HepG2 (cell line): Measurements from ENCODE around the gene EI24. TPM values are rescaled to one million over a fixed set of nuclear protein-coding genes. Genes with fewer than 3 reads are reported as not detected.

Experiments used
- ARNTL ChIP-seq: sonication (generic); formaldehyde crosslinking; IDR thresholded peaks from 2 replicates; pipeline ENCODE4 v1.4.0; 2020; ENCODE audit warnings: mild to moderate bottlenecking, missing genetic modification reagents
- ATF7-NPFF ChIP-seq: sonication (generic); formaldehyde crosslinking; IDR thresholded peaks from 2 replicates; pipeline ENCODE4 v1.8.1; 2023; ENCODE audit warnings: mild to moderate bottlenecking, low read depth, missing genetic modification reagents, moderate library complexity
- HDAC1 ChIP-seq: sonication (generic); formaldehyde crosslinking; IDR thresholded peaks from 2 replicates; pipeline ENCODE4 v1.5.1; 2020; ENCODE audit warnings: mild to moderate bottlenecking, missing genetic modification reagents
- HNRNPLL ChIP-seq: fragments of 200-400 bp; formaldehyde crosslinking; IDR thresholded peaks from 2 replicates; pipeline ENCODE4 v1.6.1; 2017; ENCODE audit warnings: mild to moderate bottlenecking, low read depth, low read length; ENCODE audit not compliant: poor library complexity, severe bottlenecking
- KDM2A ChIP-seq: sonication (generic); formaldehyde crosslinking; IDR thresholded peaks from 2 replicates; pipeline ENCODE4 v1.4.0; 2020; ENCODE audit warnings: low read depth, missing genetic modification reagents, borderline replicate concordance
- NPAS2 ChIP-seq: sonication (generic); formaldehyde crosslinking; IDR thresholded peaks from 2 replicates; pipeline ENCODE4 v1.8.0; 2022; ENCODE audit warnings: mild to moderate bottlenecking, missing genetic modification reagents, borderline replicate concordance
- NR2F1 ChIP-seq, 2 experiments: fragments of 450-650 bp in 1 of 2; formaldehyde crosslinking in 1 of 2; IDR thresholded peaks; 2 replicates each; pipeline versions ENCODE4 v1.5.0 to v1.6.1; 2016 to 2020; ENCODE audit warnings: mild to moderate bottlenecking in 1 of 2, missing compliant biosample characterization in 1 of 2, missing genetic modification reagents in 1 of 2, moderate library complexity in 1 of 2
- RFX3 ChIP-seq: IDR thresholded peaks from 2 replicates; pipeline ENCODE4 v1.6.1; 2016; ENCODE audit warnings: missing biosample characterization, missing genetic modification reagents
- SYNCRIP ChIP-seq: fragments of 200-400 bp; formaldehyde crosslinking; IDR thresholded peaks from 2 replicates; pipeline ENCODE4 v1.6.1; 2018; ENCODE audit warnings: mild to moderate bottlenecking, low read depth, low read length; ENCODE audit not compliant: insufficient read depth
- U2AF2 ChIP-seq: fragments of 200-400 bp; formaldehyde crosslinking; IDR thresholded peaks from 2 replicates; pipeline ENCODE4 v1.6.1; 2017; ENCODE audit warnings: low read depth, mild to moderate bottlenecking, low read length
- ZNF616 ChIP-seq: sonication (generic); formaldehyde crosslinking; IDR thresholded peaks from 2 replicates; pipeline ENCODE4 v1.5.0; 2020; ENCODE audit warnings: low read depth, mild to moderate bottlenecking, missing genetic modification reagents
- ZNF879 ChIP-seq: sonication (generic); formaldehyde crosslinking; IDR thresholded peaks from 2 replicates; pipeline ENCODE4 v1.8.1; 2023; ENCODE audit warnings: missing genetic modification reagents
- ZNF883 ChIP-seq: sonication (generic); formaldehyde crosslinking; IDR thresholded peaks from 2 replicates; pipeline ENCODE4 v1.5.1; 2020; ENCODE audit warnings: mild to moderate bottlenecking, missing genetic modification reagents; ENCODE audit errors: not compliant biosample characterization
- polyA plus RNA-seq, 8 experiments: library from polyadenylated mRNA; depleted of rRNA in 3 of 8; stranded (reverse) in 7 of 8; unstranded in 1 of 8; fragments of >200 nt; fragmentation: Illumina TruSeq in 4 of 8; extraction: Trizol in 4 of 8; gene quantifications; 2 replicates each; pipeline versions ENCODE4 v1.2.1 to v1.2.3, GENCODE V29; 2011 to 2016; ENCODE audit warnings: low read depth in 4 of 8, missing spikeins in 1 of 8, mixed read lengths in 1 of 8; ENCODE audit not compliant: insufficient read depth in 1 of 8
- total RNA-seq, 5 experiments: library from RNA; depleted of rRNA; stranded (reverse); fragments of >200 nt; fragmentation: Illumina TruSeq; extraction: Trizol; gene quantifications; 2 replicates each; pipeline ENCODE4 v1.2.3, GENCODE V29; 2016; ENCODE audit warnings: low read depth in 1 of 5
- TF ChIP-seq, protein P1 (sequence below): sonication (generic); formaldehyde crosslinking; IDR thresholded peaks from 2 replicates; pipeline ENCODE4 v1.9.0; 2021; ENCODE audit warnings: mild to moderate bottlenecking, missing genetic modification reagents
- TF ChIP-seq, protein P2 (sequence below): sonication (generic); formaldehyde crosslinking; IDR thresholded peaks from 2 replicates; pipeline ENCODE4 v1.8.0; 2022; ENCODE audit warnings: mild to moderate bottlenecking, missing genetic modification reagents; ENCODE audit not compliant: insufficient replicate concordance
- TF ChIP-seq, protein P3 (sequence below): sonication (generic); formaldehyde crosslinking; IDR thresholded peaks from 2 replicates; pipeline ENCODE4; 2020; ENCODE audit warnings: missing genetic modification reagents, mild to moderate bottlenecking, borderline replicate concordance
- TF ChIP-seq, protein P4 (sequence below): IDR thresholded peaks from 2 replicates; pipeline ENCODE4 v1.6.1; 2012; ENCODE audit warnings: inconsistent platforms

The EI24 gene
- total and polyA plus RNA-seq, 2 of the 13 experiments (the other 11 are each of a cell fraction or from before 2014, with no cell fraction given), result 84.7 to 126 TPM

DNA sequence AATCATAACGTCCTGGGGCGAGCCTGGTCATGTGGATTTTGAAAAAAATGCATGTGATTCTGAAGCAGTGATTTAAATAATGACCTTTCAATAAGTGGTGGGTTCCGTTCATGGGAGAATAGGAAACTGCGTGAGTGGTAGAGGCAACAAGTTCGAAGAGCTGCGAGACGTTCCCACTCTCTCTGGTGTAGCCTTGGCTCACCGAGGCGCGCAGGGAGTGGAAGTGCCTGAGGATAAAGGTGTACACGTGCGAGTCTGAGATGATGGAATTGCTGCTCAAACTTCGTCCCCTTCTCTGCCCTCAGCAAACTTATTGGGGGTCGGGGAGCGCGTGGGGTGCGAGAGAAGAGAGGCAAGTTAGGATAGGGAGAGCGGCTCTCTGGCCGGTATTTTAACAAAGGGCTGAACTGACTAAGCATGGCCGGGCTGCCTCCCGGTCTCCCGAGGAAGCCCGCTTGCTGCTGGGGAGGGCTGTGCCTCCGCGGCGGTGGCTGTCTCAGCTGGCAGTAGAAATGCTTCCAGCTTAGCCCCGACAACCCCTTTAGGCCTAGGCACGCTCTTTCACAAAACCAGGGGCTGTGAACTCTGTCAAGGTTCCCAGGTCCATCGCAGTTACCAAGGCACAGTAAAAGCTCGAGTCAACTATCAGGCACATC is 22.5 kb downstream of the EI24 start (continued):
- TF ChIP-seq, protein P1, sequence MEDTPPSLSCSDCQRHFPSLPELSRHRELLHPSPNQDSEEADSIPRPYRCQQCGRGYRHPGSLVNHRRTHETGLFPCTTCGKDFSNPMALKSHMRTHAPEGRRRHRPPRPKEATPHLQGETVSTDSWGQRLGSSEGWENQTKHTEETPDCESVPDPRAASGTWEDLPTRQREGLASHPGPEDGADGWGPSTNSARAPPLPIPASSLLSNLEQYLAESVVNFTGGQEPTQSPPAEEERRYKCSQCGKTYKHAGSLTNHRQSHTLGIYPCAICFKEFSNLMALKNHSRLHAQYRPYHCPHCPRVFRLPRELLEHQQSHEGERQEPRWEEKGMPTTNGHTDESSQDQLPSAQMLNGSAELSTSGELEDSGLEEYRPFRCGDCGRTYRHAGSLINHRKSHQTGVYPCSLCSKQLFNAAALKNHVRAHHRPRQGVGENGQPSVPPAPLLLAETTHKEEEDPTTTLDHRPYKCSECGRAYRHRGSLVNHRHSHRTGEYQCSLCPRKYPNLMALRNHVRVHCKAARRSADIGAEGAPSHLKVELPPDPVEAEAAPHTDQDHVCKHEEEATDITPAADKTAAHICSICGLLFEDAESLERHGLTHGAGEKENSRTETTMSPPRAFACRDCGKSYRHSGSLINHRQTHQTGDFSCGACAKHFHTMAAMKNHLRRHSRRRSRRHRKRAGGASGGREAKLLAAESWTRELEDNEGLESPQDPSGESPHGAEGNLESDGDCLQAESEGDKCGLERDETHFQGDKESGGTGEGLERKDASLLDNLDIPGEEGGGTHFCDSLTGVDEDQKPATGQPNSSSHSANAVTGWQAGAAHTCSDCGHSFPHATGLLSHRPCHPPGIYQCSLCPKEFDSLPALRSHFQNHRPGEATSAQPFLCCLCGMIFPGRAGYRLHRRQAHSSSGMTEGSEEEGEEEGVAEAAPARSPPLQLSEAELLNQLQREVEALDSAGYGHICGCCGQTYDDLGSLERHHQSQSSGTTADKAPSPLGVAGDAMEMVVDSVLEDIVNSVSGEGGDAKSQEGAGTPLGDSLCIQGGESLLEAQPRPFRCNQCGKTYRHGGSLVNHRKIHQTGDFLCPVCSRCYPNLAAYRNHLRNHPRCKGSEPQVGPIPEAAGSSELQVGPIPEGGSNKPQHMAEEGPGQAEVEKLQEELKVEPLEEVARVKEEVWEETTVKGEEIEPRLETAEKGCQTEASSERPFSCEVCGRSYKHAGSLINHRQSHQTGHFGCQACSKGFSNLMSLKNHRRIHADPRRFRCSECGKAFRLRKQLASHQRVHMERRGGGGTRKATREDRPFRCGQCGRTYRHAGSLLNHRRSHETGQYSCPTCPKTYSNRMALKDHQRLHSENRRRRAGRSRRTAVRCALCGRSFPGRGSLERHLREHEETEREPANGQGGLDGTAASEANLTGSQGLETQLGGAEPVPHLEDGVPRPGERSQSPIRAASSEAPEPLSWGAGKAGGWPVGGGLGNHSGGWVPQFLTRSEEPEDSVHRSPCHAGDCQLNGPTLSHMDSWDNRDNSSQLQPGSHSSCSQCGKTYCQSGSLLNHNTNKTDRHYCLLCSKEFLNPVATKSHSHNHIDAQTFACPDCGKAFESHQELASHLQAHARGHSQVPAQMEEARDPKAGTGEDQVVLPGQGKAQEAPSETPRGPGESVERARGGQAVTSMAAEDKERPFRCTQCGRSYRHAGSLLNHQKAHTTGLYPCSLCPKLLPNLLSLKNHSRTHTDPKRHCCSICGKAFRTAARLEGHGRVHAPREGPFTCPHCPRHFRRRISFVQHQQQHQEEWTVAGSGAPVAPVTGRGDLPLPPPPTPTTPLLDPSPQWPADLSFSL, result no peak
- TF ChIP-seq, protein P2, sequence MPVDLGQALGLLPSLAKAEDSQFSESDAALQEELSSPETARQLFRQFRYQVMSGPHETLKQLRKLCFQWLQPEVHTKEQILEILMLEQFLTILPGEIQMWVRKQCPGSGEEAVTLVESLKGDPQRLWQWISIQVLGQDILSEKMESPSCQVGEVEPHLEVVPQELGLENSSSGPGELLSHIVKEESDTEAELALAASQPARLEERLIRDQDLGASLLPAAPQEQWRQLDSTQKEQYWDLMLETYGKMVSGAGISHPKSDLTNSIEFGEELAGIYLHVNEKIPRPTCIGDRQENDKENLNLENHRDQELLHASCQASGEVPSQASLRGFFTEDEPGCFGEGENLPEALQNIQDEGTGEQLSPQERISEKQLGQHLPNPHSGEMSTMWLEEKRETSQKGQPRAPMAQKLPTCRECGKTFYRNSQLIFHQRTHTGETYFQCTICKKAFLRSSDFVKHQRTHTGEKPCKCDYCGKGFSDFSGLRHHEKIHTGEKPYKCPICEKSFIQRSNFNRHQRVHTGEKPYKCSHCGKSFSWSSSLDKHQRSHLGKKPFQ (CRISPR knock-in tag), result peak; percentile 43
- TF ChIP-seq, protein P3, sequence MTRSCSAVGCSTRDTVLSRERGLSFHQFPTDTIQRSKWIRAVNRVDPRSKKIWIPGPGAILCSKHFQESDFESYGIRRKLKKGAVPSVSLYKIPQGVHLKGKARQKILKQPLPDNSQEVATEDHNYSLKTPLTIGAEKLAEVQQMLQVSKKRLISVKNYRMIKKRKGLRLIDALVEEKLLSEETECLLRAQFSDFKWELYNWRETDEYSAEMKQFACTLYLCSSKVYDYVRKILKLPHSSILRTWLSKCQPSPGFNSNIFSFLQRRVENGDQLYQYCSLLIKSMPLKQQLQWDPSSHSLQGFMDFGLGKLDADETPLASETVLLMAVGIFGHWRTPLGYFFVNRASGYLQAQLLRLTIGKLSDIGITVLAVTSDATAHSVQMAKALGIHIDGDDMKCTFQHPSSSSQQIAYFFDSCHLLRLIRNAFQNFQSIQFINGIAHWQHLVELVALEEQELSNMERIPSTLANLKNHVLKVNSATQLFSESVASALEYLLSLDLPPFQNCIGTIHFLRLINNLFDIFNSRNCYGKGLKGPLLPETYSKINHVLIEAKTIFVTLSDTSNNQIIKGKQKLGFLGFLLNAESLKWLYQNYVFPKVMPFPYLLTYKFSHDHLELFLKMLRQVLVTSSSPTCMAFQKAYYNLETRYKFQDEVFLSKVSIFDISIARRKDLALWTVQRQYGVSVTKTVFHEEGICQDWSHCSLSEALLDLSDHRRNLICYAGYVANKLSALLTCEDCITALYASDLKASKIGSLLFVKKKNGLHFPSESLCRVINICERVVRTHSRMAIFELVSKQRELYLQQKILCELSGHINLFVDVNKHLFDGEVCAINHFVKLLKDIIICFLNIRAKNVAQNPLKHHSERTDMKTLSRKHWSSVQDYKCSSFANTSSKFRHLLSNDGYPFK, result 0 out of 2 replicates have a peak, but pooled peaks have one; percentile 13
- TF ChIP-seq ATF7-NPFF (CRISPR knock-in tag) (0 out of 2 replicates have a peak, but pooled peaks have one; percentile 30), ZNF879 (0 out of 2 replicates have a peak, but pooled peaks have one; percentile 73), HNRNPLL (no peak), RFX3 (CRISPR knock-in tag) (no peak), NR2F1 (CRISPR knock-in tag; IDR thresholded peaks at IDR 0.05) (no peak), U2AF2 (no peak), ZNF883 (no peak), KDM2A (CRISPR knock-in tag) (no peak), NPAS2 (CRISPR knock-in tag) (no peak), ARNTL (CRISPR knock-in tag) (no peak), SYNCRIP (no peak), HDAC1 (peak; percentile 18; the same call in 1 of the 2 replicates), ZNF616 (0 out of 2 replicates have a peak, but pooled peaks have one; percentile 36)
- TF ChIP-seq, protein P4, sequence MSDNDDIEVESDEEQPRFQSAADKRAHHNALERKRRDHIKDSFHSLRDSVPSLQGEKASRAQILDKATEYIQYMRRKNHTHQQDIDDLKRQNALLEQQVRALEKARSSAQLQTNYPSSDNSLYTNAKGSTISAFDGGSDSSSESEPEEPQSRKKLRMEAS, result 0 out of 2 replicates have a peak, but pooled peaks have one; percentile 32
